Right cardiac atrium (tissue), 5 donors: ENCODE results near the gene MOB1A. TPM values are rescaled to one million over a fixed set of nuclear protein-coding genes. Genes with fewer than 3 reads are reported as not detected.
A peak's percentile ranks its signal among the peaks of the same experiment; 100 is the strongest.
"Not testable (repeated sequence)": the region's sequence is repeated elsewhere in the genome, so short reads cannot be mapped to it uniquely, and the experiment has no call there.

Source experiments
- ATAC-seq, 2 donors: fragments of 200-7000 bp; cut with Tn5 transposase; one replicate each; pipeline versions ENCODE4 v1.8.0 to v1.9.1; 2020; ENCODE audit warnings: moderate library complexity in 2 of 2, mild to moderate bottlenecking in 1 of 2
- DNase-seq, 3 donors: peaks; one replicate each; pipeline ENCODE4 v3.0.0-alpha.2; 2020
- H3K27ac ChIP-seq: one replicate; pipeline ENCODE4 v1.5.1; 2013; ENCODE audit warnings: mild to moderate bottlenecking, low read length, control low read depth, moderate library complexity
- H3K27me3 ChIP-seq: one replicate; pipeline ENCODE4 v1.6.1; 2013; ENCODE audit not compliant: control insufficient read depth, insufficient read depth
- H3K4me1 ChIP-seq: one replicate; pipeline ENCODE4 v1.6.1; 2013; ENCODE audit warnings: low read length; ENCODE audit not compliant: control insufficient read depth, insufficient read depth
- H3K4me3 ChIP-seq: one replicate; pipeline ENCODE4 v1.5.1; 2013; ENCODE audit warnings: low read length, control low read depth
- H3K9me3 ChIP-seq: one replicate; pipeline ENCODE4 v1.6.1; 2013; ENCODE audit warnings: low read length; ENCODE audit not compliant: control insufficient read depth
- WGBS: extraction: QIAGEN DNeasy Blood & Tissue Kit; methylation state at CpG from one replicate; pipeline ENCODE4 v1.1.7; 2013; 5-methylcytosine and 5-hydroxymethylcytosine counted together
- intact Hi-C, 4 donors: fragments of 100-400 bp; cut with DNase I; formaldehyde crosslinking; loops; one replicate each; pipeline versions ENCODE4 v1.11.0 to v1.14.0; 2022 to 2023
- polyA plus RNA-seq: library from polyadenylated mRNA; stranded (reverse); fragments of 200-250 nt; gene quantifications from one replicate; pipeline ENCODE4 v1.2.3, GENCODE V29; 2013
- total RNA-seq, 4 donors: library from RNA; stranded (reverse); fragmentation: NEBNext Ultra II Directional; extraction: Animal tissue kit (Norgen Biotek cat#: 25700); gene quantifications; one replicate each; pipeline ENCODE4 v1.2.1, GENCODE V29; 2021
- donor health status: healthy with polysubstance abuse.
- donor health status: DM: no; HTN: yes; CAD: no.
- donor health status: DM: no; HTN: no; CAD: no.
- donor health status: DM: no; HTN: yes; CAD: no; lungs with severe emphysema.
- donor health status: DM: yes; HTN: yes; CAD: no.

MOB1A gene
- total and polyA plus RNA-seq, 5 donors = 24.8 to 78.3 (median 62.4) TPM

DNA sequence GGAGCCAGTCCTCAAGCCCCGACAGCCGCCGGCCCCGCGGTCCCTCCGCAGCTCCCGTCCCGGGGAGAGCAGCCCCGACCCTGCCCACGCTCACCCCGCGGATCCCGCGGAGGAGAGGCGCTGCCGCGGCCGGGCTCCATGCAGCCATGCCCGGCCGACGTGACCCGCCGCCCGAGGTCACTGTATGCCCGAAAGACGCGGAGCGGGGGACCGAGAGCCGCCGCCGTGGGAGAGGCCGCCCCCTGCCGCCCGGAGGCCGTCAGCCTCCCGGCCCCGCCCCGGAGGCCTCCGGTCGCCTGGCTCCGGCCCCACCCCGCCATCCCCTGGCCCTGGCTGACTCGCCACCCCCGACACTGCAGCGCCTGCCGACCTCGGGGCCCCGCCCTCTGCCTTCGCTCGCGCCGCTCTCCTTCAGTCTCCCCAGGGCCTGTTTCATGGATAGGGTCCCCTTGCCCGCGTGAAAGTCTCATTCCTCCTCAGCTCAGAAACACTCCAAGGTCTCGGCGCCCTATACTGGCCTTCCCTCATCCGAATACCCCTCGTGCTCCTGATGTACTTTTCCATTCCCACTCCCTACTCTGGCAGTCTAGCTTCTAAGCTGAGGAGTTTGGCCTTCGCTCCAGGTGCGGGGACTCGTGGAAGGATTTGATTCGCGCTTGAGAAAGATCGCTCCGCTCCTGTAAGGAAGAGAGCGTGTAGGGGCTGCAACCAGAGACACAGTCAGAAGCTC, 30.8 kb downstream of the MOB1A start, which contains the start of gene BOLA3:
Gene BOLA3, minus strand, starts transcription at position 186 of the 730 bp plus-strand sequence. Its CDS starts 38 bp downstream, at position 148.
- H3K4me3 ChIP-seq = peak within 1 kb of the TSS; percentile 88
- H3K27me3 ChIP-seq = no peaks in the 10 kb centered on the region
- ATAC-seq (peak; percentile 98 to 99), DNase-seq (peak; percentile 92 to 96 (median 95))
- intact Hi-C loops = no loop called here
- 2% methylated on average over 67 of the region's 67 CpGs for WGBS
- H3K27ac ChIP-seq = peak within 1 kb of the TSS; percentile 57
- H3K9me3 ChIP-seq = no peaks in the 10 kb centered on the region
- H3K4me1 ChIP-seq = peaks cover 12% of the 10 kb centered on the region

- H3K4me3 ChIP-seq = peak overlapping the region; percentile 88
- 6% methylated on average over 29 of the region's 29 CpGs for WGBS
- peaks cover 12% of the 10 kb centered on the region for H3K4me1 ChIP-seq
- intact Hi-C loops = no loop called here
- peak; percentile 7 to 10 for ATAC-seq
- peak in 1 of 3 donors; percentile 50 for DNase-seq
- H3K9me3 ChIP-seq = no peaks in the 10 kb centered on the region
- H3K27me3 ChIP-seq = no peaks in the 10 kb centered on the region
- peak overlapping the region; percentile 57 for H3K27ac ChIP-seq
These were observed 31.6 kb downstream of the MOB1A start for GRCh38 chr2:74146929-74147726.

DNA sequence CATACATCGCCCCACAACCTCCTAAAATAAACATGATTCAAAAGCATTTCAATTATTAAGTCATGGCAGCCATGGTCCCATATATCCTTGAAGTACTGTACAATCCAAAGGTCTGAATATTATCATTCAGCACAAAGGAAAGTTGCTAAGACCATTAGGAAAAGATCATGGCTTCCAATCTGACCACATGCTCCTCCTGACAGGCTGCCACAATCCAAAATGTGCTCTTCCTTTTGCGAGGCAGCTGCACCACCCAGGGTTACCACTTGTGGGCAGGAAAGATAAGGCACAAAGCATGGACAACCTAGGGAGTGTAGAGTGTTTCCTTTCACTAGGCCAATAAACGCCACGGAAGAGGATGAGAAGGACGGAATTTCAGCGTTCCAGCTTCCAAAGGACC, 36.3 kb downstream of the MOB1A start:
- DNase-seq = no peak
- no peak for ATAC-seq
- Histone ChIP-seq H3K27me3 (no peaks in the 10 kb centered on the region), H3K9me3 (no peaks in the 10 kb centered on the region), H3K4me1 (peaks cover 6% of the 10 kb centered on the region), H3K27ac (no peak overlapping the region), H3K4me3 (no peak overlapping the region)
- WGBS = 81% methylated on average over 6 of the region's 6 CpGs
- intact Hi-C loops = no loop called here

DNA sequence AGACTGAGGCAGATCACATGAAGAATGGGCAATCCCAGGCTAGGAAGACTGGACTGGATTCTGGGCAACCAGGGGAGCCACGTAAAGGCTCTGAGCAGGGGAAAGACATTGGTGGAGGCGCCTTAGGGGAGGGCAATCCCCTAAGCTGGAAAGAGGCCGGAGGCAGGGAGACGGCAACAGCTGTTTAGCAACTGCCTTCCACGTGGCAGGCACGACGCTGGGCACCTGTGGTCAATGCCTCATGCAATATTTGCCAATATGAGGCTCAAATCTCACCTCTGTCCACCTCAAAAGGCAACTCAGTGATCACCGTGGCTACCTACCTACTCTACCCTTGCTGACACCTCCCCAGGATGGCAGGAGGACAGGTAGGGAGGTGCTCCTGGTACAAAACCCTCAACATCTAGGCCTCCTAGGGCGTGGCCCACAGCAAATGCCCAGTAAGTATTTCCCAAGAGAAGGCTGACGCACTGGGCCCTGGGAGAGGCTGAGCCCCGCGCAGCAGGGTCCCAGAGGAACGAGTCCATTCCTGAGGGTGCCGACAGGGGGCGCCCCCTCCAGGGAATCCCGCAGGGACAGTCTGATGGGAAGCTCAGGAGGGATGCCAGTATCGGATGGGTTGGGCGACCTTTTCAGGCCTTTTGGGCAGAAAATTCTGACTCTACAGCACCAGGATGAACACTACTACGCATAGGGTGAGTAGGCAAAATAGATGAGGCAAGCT, 39.9 kb downstream of the MOB1A start:
- WGBS = 89% methylated on average over 19 of the region's 19 CpGs
- H3K9me3 ChIP-seq = no peaks in the 10 kb centered on the region
- H3K27me3 ChIP-seq = no peaks in the 10 kb centered on the region
- no peak overlapping the region for H3K4me3 ChIP-seq
- DNase-seq = no peak
- intact Hi-C loops = no loop called here
- ATAC-seq = no peak
- no peak overlapping the region for H3K27ac ChIP-seq
- no peaks in the 10 kb centered on the region for H3K4me1 ChIP-seq

DNA sequence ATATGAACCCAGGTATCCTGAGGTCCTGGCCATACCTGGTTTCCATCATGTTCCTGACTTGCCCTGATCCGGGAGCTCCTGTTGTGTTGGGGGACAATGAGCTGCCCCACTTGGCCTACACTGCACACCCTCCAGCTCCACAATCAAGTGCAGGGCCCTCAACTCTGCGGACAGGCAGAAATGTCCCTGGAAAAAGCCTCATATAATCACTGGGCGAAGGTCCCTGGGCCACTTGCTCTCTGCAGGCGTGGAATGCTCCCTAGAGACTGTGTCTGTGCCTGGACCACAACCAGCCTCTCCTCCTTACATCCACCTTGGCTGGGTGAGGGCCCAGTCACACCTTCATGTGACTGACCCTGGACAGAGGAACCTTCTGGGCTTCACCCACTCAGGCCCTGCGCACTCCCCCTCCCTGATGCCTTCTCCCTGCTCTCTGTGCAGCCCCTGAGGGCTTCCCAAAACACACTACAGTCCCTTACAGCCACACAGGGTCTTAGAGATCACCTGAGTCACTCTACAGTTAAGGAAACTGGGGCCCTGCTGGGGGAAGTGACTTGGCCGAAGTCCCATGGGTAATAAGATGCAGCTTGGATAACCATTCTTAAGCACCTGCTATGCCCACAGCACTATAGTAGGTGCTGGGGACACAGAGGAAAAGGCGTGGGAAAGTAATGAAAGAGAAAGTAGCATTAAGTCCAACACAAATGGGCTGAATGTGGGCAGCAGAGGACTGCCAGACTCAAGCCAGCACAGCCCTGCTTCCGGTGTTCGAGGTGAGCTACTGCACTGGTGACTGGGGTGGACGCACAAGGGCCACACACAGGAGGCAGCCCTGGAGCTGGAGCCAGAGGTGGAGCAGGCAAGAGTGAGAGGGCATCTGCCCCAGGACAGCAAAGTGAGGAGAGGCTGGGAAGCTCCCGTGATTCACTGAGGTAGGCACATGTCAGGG, 40.8 kb downstream of the MOB1A start:
- Histone ChIP-seq H3K27ac (no peak overlapping the region), H3K9me3 (no peaks in the 10 kb centered on the region), H3K4me1 (no peaks in the 10 kb centered on the region), H3K4me3 (no peak overlapping the region), H3K27me3 (no peaks in the 10 kb centered on the region)
- peak in 1 of 2 donors; percentile 15 for ATAC-seq
- DNase-seq = no peak
- intact Hi-C loops = no loop called here
- WGBS = 88% methylated on average over 11 of the region's 11 CpGs

DNA sequence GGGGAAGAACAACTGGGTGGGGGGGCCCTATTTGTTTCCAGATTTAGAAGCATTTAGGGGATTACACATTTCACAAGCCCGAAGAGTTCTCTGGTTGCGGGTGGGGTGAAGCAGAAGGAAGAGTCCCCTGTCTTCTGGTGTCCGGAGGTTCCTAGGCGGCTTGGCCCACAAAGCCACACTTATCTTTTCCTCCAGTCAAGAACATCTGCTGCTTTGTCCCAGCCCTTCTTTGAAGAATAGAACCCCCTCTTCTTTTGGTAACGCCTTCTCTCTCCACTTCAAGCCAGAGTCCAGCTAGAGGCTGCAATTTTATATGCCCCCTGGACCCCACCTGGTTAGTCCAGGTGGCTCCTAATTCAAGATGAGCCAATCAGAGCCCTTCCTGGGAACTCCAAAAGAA, 46.8 kb downstream of the MOB1A start:
- no peaks in the 10 kb centered on the region for H3K9me3 ChIP-seq
- WGBS = 84% methylated on average over 5 of the region's 5 CpGs
- no peak for ATAC-seq
- intact Hi-C loops = no loop called here
- H3K27ac ChIP-seq = no peak overlapping the region
- H3K27me3 ChIP-seq = no peaks in the 10 kb centered on the region
- H3K4me1 ChIP-seq = no peaks in the 10 kb centered on the region
- no peak for DNase-seq
- no peak overlapping the region for H3K4me3 ChIP-seq

DNA sequence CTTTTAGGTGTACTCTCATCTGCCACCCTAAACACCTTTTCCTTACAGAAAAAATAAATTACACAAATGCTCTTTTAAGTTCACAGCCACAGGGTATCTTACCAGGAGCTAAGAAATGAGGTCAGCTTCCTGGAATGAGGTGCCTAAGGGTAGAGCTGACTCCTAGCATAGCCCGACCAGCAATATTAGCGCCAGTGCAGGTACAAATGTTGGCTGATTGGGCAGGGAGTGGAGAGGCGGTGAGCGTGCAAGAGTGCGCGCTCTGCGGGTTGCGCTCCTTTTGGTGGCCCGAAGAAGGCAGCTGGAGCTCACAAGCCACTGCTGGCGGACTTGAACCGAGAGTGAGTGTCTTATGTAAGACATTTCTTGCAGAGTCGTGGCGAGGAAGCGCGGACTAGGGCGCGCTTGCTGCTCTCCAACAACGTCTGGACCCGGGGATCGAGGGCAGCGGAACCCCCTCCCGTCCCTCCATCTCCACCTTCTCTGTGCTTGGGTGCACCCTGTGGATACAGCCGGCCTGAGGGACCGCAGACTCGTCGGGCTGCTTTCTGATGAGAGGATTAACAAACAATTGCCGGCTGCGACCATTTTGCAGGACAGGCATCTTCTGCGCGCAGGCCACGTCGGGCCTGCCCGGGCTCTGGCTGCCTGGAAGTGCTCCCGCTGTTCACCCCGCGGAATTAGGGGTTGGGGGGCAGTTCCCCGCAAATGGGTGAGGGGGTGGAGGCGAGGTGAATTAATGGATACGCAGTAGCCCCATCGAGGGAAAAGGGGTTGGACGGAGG, 48.3 kb downstream of the MOB1A start:
- DNase-seq = peak in 1 of 3 donors; percentile 24
- Histone ChIP-seq H3K27me3 (no peaks in the 10 kb centered on the region), H3K4me1 (no peaks in the 10 kb centered on the region), H3K27ac (no peak overlapping the region), H3K4me3 (no peak overlapping the region), H3K9me3 (no peaks in the 10 kb centered on the region)
- WGBS = 28% methylated on average over 41 of the region's 41 CpGs
- no peak for ATAC-seq
- intact Hi-C loops = no loop called here

- no peak overlapping the region for H3K4me3 ChIP-seq
- ATAC-seq (no peak), DNase-seq (no peak)
- no peaks in the 10 kb centered on the region for H3K27me3 ChIP-seq
- WGBS = 71% methylated on average over 3 of the region's 3 CpGs
- H3K4me1 ChIP-seq = no peaks in the 10 kb centered on the region
- no peaks in the 10 kb centered on the region for H3K9me3 ChIP-seq
- intact Hi-C loops = no loop called here
- no peak overlapping the region for H3K27ac ChIP-seq
These were observed 50.5 kb downstream of the MOB1A start for GRCh38 chr2:74128206-74128605.

DNA sequence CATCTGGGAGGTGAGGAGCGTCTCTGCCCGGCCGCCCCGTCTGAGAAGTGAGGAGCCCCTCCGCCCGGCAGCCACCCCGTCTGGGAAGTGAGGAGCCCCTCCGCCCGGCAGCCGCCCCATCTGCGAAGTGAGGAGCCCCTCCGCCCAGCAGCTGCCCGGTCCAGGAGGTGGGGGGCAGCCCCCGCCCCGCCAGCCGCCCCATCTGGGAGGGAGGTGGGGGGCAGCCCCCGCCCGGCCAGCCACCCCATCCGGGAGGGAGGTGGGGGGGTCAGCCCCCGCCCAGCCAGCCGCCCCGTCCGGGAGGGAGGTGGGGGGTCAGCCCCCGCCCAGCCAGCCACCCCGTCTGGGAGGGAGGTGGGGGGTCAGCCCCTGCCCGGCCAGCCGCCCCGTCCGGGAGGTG, 54.7 kb downstream of the MOB1A start:
- peak in 2 of 3 donors; percentile 26 to 62 for DNase-seq
- H3K4me3 ChIP-seq, H3K9me3 ChIP-seq, H3K27ac ChIP-seq, H3K4me1 ChIP-seq, intact Hi-C loops, H3K27me3 ChIP-seq, ATAC-seq: not testable (repeated sequence)
- 97% methylated on average over 29 of the region's 29 CpGs for WGBS

DNA sequence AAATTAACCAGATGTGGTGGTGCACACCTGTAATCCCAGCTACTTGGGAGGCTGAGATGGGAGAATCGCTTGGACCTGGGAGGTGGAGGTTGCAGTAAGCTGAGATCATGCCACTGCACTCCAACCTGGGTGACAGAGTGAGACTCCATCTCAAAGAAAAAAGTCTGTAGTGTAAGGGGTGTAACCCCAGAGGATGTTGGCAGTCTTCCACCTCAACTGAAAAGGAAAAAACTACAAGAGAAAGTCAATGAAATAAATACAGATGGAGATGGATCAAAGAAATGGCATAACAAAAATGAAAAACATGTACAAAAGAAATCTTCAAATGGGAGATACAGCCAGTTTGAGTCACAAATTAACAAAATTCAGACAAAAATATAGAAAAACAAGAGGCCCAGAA, 56.8 kb downstream of the MOB1A start:
- H3K4me3 ChIP-seq, intact Hi-C loops, H3K4me1 ChIP-seq, DNase-seq, H3K9me3 ChIP-seq, ATAC-seq, H3K27ac ChIP-seq, H3K27me3 ChIP-seq: not testable (repeated sequence)
- WGBS = 96% methylated on average over 1 of the region's 1 CpG
